Karpas-422 (cell line): ENCODE results near the gene SIMC1. TPM values are rescaled to one million over a fixed set of nuclear protein-coding genes. Genes with fewer than 3 reads are reported as not detected.

Source experiments
- DNase-seq: peaks from one replicate; pipeline ENCODE4 v3.0.0-alpha.2; 2015
- H2AFZ ChIP-seq: fragments of 200-600 bp; sonication (generic); 2 replicates; pipeline ENCODE4 v1.6.1; 2014; ENCODE audit warnings: antibody characterized with exemption, low read length, mixed read lengths
- H3K27ac ChIP-seq: fragments of 200-600 bp; sonication (generic); 2 replicates; pipeline ENCODE4 v1.5.1; 2014; ENCODE audit warnings: mild to moderate bottlenecking, low read length, moderate library complexity
- H3K27me3 ChIP-seq: fragments of 200-600 bp; sonication (generic); 2 replicates; pipeline ENCODE4 v1.6.1; 2014; ENCODE audit warnings: low read length, mixed read lengths
- H3K36me3 ChIP-seq: fragments of 200-600 bp; sonication (generic); 2 replicates; pipeline ENCODE4 v1.6.1; 2014; ENCODE audit warnings: low read length, mixed read lengths; ENCODE audit not compliant: insufficient read depth
- H3K4me1 ChIP-seq: fragments of 200-600 bp; sonication (generic); 2 replicates; pipeline ENCODE4 v1.6.1; 2014; ENCODE audit warnings: mild to moderate bottlenecking, low read length, mixed read lengths
- H3K4me2 ChIP-seq: fragments of 200-600 bp; sonication (generic); 2 replicates; pipeline ENCODE4 v1.6.1; 2014; ENCODE audit warnings: low read length, low read depth, mild to moderate bottlenecking; ENCODE audit not compliant: poor library complexity, severe bottlenecking
- H3K4me3 ChIP-seq: fragments of 200-600 bp; sonication (generic); 2 replicates; pipeline ENCODE4 v1.5.1; 2014; ENCODE audit warnings: mild to moderate bottlenecking, antibody characterized with exemption, low read length, mixed read lengths
- H3K79me2 ChIP-seq: fragments of 200-600 bp; sonication (generic); 2 replicates; pipeline ENCODE4 v1.6.1; 2014; ENCODE audit warnings: mild to moderate bottlenecking, low read length, mixed read lengths
- H3K9ac ChIP-seq: fragments of 200-600 bp; sonication (generic); 2 replicates; pipeline ENCODE4 v1.6.0; 2014; ENCODE audit warnings: low read length
- H3K9me2 ChIP-seq: fragments of 200-600 bp; sonication (generic), shearing (Covaris generic); replicated peaks from 2 replicates; pipeline ENCODE4 v1.6.0; 2014; ENCODE audit warnings: mild to moderate bottlenecking, low read length, moderate library complexity; ENCODE audit not compliant: insufficient read depth
- H3K9me3 ChIP-seq: fragments of 300-700, 200-600 bp; sonication (generic); 2 replicates; pipeline ENCODE4 v1.6.1; 2014; ENCODE audit warnings: low read length, mixed read lengths
- H4K20me1 ChIP-seq: fragments of 200-600 bp; sonication (generic); 2 replicates; pipeline ENCODE4 v1.6.1; 2014; ENCODE audit warnings: mild to moderate bottlenecking, antibody characterized with exemption, low read length, low read depth; ENCODE audit not compliant: insufficient read depth
- total RNA-seq: library from RNA; depleted of rRNA; stranded (reverse); fragments of >200 nt; shearing (Covaris generic); gene quantifications from 2 replicates; pipeline ENCODE4 v1.2.3, GENCODE V29; 2014; ENCODE audit warnings: low replicate concordance

Gene SIMC1
- total RNA-seq, 1 experiment from 2014 or later, result 32.5 TPM

DNA sequence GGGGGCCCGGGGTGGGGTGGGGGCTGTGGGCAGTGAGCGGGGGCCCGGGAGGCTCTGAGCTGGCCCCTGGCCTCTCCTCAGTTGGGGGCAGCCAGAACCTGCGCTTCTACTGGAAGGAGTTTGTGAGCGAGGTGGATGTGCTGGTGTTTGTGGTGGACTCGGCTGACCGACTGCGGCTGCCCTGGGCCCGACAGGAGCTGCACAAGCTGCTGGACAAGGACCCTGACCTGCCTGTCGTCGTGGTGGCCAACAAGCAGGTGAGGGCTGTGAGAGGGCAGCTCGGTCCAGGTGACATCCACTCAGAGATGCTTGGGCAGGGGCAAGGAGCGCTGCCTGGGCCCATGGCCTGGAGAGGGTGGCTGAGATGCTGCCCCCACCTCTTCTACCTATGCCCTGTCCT is 130.5 kb downstream of the SIMC1 start:
- no peak overlapping the region for H3K9ac ChIP-seq
- no peak overlapping the region for H3K4me2 ChIP-seq

DNA sequence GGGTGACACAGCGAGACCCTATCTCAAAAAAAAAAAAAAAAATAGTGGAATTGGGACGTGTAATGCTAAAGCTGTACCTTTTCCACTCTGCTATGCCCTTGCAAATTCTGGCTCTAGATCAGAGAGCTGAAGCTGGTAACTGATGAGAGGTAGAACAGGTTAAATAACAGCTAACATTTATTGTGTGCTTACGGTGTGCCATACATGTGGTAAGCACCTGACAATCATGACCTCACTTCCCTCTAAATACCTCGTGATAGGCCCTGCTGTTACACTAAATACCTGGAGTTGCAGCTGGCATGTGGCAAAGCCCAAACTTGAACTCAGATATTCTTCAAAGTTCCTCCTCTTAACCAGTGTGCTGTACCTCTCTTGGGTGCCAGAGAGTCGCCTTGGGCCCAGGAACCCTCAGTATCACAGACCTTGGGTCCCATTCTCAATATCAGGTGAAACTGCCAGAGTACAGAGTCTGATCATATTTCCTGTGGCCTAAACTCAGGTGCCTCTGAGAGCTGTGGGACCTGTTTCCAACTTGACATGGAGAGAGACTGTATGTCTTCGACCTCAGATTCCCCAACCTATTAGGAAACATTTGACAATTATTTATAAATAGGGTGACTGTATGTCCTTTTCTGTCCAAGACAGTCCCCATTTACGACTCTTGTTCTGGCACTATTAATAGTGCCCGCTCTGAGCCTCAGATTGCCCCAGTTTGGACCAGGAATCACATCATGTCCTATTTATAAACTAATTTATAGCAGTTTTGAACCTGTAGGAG is 131.9 kb downstream of the SIMC1 start:
- no peaks in the 10 kb centered on the region for H3K79me2 ChIP-seq
- H3K4me3 ChIP-seq, result no peak overlapping the region
- H3K9me3 ChIP-seq, result no peaks in the 10 kb centered on the region
- no peak overlapping the region for H3K27ac ChIP-seq
- no peaks in the 10 kb centered on the region for H3K9me2 ChIP-seq
- no peaks in the 10 kb centered on the region for H3K36me3 ChIP-seq
- no peak overlapping the region for H2AFZ ChIP-seq
- no peaks in the 10 kb centered on the region for H3K27me3 ChIP-seq
- no peak overlapping the region for H3K9ac ChIP-seq
- H4K20me1 ChIP-seq, result no peaks in the 10 kb centered on the region
- no peak for DNase-seq
- H3K4me1 ChIP-seq, result peaks cover 22% of the 10 kb centered on the region
- no peak overlapping the region for H3K4me2 ChIP-seq

More for the DNA sequence above, 130.5 kb downstream of the SIMC1 start:
- Histone ChIP-seq H3K79me2 (no peaks in the 10 kb centered on the region), H3K4me1 (peaks cover 32% of the 10 kb centered on the region), H4K20me1 (no peaks in the 10 kb centered on the region), H3K9me2 (no peaks in the 10 kb centered on the region), H3K27ac (no peak overlapping the region), H3K4me3 (no peak overlapping the region), H2AFZ (no peak overlapping the region), H3K36me3 (no peaks in the 10 kb centered on the region), H3K27me3 (no peaks in the 10 kb centered on the region), H3K9me3 (no peaks in the 10 kb centered on the region)
- no peak for DNase-seq

DNA sequence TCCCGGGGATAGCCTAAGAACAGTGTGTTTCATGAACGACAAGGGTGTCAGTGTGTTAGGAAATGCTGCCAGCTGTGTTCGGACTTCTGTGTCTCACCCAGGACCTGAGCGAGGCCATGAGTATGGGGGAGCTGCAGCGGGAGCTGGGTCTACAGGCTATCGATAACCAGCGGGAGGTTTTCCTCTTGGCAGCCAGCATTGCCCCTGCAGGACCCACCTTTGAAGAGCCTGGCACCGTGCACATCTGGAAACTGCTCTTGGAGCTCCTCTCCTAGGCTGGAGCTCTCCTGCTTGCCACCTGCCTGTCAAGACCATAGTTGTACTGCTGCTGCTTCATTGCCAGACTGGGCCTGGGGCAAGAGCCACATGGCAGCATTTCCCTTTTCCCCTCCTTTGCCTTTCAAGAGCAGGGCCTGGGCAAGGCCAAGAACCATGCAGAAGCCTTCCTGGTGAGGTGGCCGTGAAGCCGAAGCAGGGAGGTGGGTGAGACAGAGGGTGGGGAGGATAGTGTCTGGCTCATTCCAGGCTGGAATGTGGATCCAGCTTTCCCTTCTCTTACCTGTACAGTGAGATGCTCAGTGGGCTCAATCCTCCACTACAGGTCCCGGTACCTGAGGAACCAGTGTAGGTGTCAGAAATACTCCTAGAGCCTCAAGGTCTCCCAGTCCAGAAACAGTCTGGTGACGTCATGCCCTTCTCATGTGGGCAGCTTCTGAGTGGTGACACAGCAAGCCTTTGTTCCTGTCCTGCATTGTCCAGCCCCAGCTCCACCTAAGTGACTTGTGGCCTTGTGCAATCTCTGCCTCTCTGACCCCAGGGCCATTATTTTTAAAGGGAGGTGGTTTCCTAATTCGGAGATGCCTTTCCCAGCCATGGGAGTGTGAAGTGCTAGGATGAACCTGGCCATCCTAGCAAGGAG is 133.7 kb downstream of the SIMC1 start:
- H3K79me2 ChIP-seq, result no peaks in the 10 kb centered on the region
- no peaks in the 10 kb centered on the region for H3K36me3 ChIP-seq
- no peak overlapping the region for H3K4me3 ChIP-seq
- no peaks in the 10 kb centered on the region for H4K20me1 ChIP-seq
- no peaks in the 10 kb centered on the region for H3K9me2 ChIP-seq
- no peaks in the 10 kb centered on the region for H3K9me3 ChIP-seq
- no peaks in the 10 kb centered on the region for H3K27me3 ChIP-seq
- peaks cover 7% of the 10 kb centered on the region for H3K4me1 ChIP-seq
- no peak overlapping the region for H3K4me2 ChIP-seq
- H3K9ac ChIP-seq, result no peak overlapping the region
- DNase-seq, result no peak
- no peak overlapping the region for H2AFZ ChIP-seq
- no peak overlapping the region for H3K27ac ChIP-seq

DNA sequence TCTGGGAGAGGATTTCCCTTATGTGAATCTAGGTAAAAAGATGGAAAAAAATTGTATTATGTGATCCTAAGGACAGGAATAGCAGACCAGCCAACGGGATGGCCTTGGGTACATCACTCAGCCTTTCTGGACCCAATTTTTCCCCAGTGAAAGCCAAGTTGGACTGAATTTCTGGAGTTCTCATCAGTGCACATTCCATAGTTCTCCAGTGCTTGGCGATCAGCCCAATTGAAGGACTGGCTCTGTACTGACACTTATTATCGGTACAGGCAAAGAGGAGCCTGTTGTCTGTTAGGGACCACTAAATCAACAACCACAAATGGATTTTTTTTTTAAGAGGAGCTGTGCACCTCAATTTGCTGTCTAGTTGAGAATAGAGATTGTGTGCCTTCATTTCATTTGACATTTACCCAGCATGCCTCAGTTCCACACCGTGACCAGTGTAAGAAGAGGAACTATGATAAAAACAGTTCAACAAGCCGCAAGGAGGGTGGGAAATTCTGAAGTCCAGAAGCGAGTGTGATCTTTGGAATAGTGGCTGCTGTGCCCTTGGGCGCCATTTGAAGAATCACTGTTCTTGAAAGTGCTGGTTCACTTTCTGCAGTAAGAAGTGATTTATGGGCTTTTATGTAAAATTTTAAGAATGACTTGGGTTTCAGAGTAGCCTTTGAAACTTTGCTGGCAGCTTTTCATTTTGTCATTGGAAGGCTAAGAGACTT is 135.0 kb downstream of the SIMC1 start:
- Histone ChIP-seq H3K9me3 (no peaks in the 10 kb centered on the region), H3K4me1 (peaks cover 7% of the 10 kb centered on the region), H3K36me3 (no peaks in the 10 kb centered on the region), H2AFZ (no peak overlapping the region), H3K27ac (no peak overlapping the region), H3K9ac (no peak overlapping the region), H3K9me2 (no peaks in the 10 kb centered on the region), H3K4me2 (no peak overlapping the region), H3K79me2 (no peaks in the 10 kb centered on the region), H3K27me3 (no peaks in the 10 kb centered on the region), H4K20me1 (no peaks in the 10 kb centered on the region), H3K4me3 (no peak overlapping the region)
- DNase-seq, result peak; percentile 61

DNA sequence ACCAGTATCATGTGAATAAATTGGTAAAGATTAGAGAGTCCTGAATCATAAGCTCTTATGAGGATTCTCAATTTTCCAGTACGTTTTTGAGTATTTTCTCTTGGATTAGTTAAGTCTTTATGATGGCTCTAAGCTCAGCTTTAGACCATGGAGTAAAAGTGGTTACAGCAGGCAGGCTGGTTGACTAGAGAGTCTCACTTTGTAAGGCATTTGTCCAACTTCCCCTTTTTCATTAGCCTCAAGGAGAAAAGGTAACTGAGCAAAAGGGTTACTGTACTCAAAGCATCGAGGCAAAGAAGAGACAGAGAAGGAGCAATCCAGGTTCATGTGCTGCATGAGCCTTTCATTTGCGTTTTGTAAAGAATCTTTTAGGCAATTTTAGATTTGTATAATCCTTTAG is 141.7 kb downstream of the SIMC1 start:
- Histone ChIP-seq H3K27me3 (no peaks in the 10 kb centered on the region), H3K9me2 (no peaks in the 10 kb centered on the region), H4K20me1 (no peaks in the 10 kb centered on the region), H3K9ac (no peak overlapping the region), H3K4me3 (no peak overlapping the region), H3K27ac (no peak overlapping the region), H3K79me2 (peaks cover under 1% of the 10 kb centered on the region; the same call in 1 of the 2 replicates), H3K36me3 (peaks cover 34% of the 10 kb centered on the region), H3K4me2 (no peak overlapping the region), H3K9me3 (no peaks in the 10 kb centered on the region), H3K4me1 (no peaks in the 10 kb centered on the region), H2AFZ (no peak overlapping the region)
- DNase-seq, result peak; percentile 55

DNA sequence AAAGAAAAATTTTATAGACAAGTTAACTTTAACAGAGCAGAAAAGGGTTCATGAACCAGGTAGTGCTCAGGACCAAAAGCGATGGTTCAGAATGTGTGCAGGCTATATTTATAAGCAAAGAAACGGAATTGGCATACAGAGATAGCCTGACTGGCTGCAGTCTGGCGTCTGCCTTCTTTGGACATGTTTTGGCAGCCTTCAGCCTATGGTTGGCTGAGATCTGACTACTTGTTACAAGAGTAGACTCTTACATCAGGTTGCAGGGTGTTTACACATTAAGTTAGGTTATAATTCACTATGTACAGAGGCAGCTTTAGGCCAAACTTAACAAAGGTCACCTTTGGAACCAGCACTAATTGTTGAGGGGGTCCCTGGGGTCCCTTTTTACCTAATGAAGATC is 143.2 kb downstream of the SIMC1 start:
- Histone ChIP-seq H3K9me2 (no peaks in the 10 kb centered on the region), H2AFZ (no peak overlapping the region), H3K4me1 (peaks cover 5% of the 10 kb centered on the region), H3K9ac (no peak overlapping the region), H3K27me3 (no peaks in the 10 kb centered on the region), H3K4me2 (no peak overlapping the region), H3K9me3 (no peaks in the 10 kb centered on the region), H4K20me1 (peaks cover 15% of the 10 kb centered on the region), H3K4me3 (no peak overlapping the region), H3K36me3 (peaks cover 50% of the 10 kb centered on the region), H3K27ac (no peak overlapping the region), H3K79me2 (peaks cover 15% of the 10 kb centered on the region)
- DNase-seq, result no peak

DNA sequence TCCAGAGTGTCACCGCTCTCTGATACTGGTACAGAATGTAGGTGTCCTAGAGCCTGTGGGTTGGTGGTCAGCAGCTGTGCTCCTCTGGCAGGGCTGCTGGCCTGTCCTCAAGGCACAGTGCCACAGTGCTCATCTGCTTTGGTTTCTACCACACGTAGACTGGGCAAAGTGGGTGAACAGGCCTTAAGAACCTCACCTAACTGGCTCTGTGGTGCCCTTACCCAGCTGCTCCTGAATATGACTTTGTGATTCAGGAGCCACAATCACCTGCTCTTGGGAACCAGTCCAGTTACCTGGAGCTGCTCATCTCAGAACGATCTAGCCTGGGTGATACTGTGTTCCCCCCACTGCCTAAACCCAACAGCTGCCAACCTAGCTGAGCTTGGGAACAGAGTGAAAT is 143.8 kb downstream of the SIMC1 start:
- Histone ChIP-seq H3K9me3 (no peaks in the 10 kb centered on the region), H3K9ac (no peak overlapping the region), H3K79me2 (peaks cover 21% of the 10 kb centered on the region), H3K9me2 (no peaks in the 10 kb centered on the region), H3K27ac (no peak overlapping the region), H3K4me1 (peaks cover 10% of the 10 kb centered on the region), H3K36me3 (peaks cover 55% of the 10 kb centered on the region), H3K4me3 (no peak overlapping the region), H3K27me3 (no peaks in the 10 kb centered on the region), H3K4me2 (no peak overlapping the region), H4K20me1 (peaks cover 20% of the 10 kb centered on the region), H2AFZ (no peak overlapping the region)
- DNase-seq, result no peak

DNA sequence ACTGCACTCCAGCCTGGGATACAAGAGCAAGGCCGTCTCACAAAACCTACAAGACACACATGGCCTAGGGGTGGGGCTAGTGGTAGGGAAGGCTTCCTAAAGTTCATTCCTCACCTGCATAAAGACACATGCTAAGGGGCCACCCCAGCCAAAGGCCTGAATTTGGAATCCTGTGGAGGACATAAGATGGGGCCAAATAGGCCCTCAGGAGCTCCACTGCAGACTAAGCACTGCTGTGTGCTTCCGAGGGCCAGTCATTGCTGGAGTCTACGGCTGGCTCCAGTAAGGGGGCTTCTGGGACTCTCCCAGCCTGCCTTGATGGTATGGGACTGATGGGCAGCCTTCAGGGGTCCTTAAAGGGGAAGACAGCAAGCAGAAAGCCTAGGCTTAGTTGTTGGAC is 144.5 kb downstream of the SIMC1 start:
- Histone ChIP-seq H3K9ac (no peak overlapping the region), H3K9me2 (no peaks in the 10 kb centered on the region), H3K4me2 (no peak overlapping the region), H2AFZ (no peak overlapping the region), H3K4me1 (peaks cover 15% of the 10 kb centered on the region), H4K20me1 (peaks cover 26% of the 10 kb centered on the region), H3K79me2 (peaks cover 28% of the 10 kb centered on the region), H3K4me3 (no peak overlapping the region), H3K36me3 (peaks cover 61% of the 10 kb centered on the region), H3K27ac (no peak overlapping the region), H3K27me3 (no peaks in the 10 kb centered on the region), H3K9me3 (no peaks in the 10 kb centered on the region)
- DNase-seq, result no peak
